Neural cell (in vitro differentiated cells): ENCODE data around the gene STK32A.

Experiments
- EP300 ChIP-seq: fragments of 450-650 bp; conservative IDR thresholded peaks from 2 replicates; pipeline ENCODE4 v1.6.1; 2014; ENCODE audit warnings: antibody characterized with exemption, mild to moderate bottlenecking, moderate library complexity; ENCODE audit not compliant: poor library complexity, severe bottlenecking
- EZH2 ChIP-seq: fragments of 200-600, 300-800 bp; shearing (Covaris generic), sonication (generic); IDR thresholded peaks from 2 replicates; pipeline ENCODE4 v1.6.1; 2014; ENCODE audit warnings: antibody characterized with exemption, low read length, borderline replicate concordance, mild to moderate bottlenecking; ENCODE audit not compliant: insufficient read depth, poor library complexity, severe bottlenecking
- MXI1 ChIP-seq: fragments of 450-650 bp; conservative IDR thresholded peaks from 2 replicates; pipeline ENCODE4 v1.6.1; 2014; ENCODE audit warnings: antibody characterized with exemption, mild to moderate bottlenecking; ENCODE audit not compliant: poor library complexity, severe bottlenecking
- POLR2AphosphoS5 ChIP-seq: IDR thresholded peaks from 2 replicates; pipeline ENCODE4 v1.6.1; 2012
- SMC3 ChIP-seq: fragments of 450-650 bp; conservative IDR thresholded peaks from 2 replicates; pipeline ENCODE4 v1.6.1; 2014; ENCODE audit warnings: antibody characterized with exemption, mild to moderate bottlenecking, moderate library complexity; ENCODE audit not compliant: poor library complexity
- TAF1 ChIP-seq: IDR thresholded peaks from 2 replicates; pipeline ENCODE4 v1.6.1; 2012; ENCODE audit warnings: low read depth
- TF ChIP-seq, protein P1 (sequence below): fragments of 450-650 bp; IDR thresholded peaks from 2 replicates; pipeline ENCODE4 v1.5.1; 2014; ENCODE audit warnings: antibody characterized with exemption, mild to moderate bottlenecking, moderate library complexity; ENCODE audit not compliant: poor library complexity, severe bottlenecking
- TF ChIP-seq, protein P2 (sequence below): IDR thresholded peaks from 2 replicates; pipeline ENCODE4 v1.6.1; 2012; ENCODE audit warnings: borderline replicate concordance

DNA sequence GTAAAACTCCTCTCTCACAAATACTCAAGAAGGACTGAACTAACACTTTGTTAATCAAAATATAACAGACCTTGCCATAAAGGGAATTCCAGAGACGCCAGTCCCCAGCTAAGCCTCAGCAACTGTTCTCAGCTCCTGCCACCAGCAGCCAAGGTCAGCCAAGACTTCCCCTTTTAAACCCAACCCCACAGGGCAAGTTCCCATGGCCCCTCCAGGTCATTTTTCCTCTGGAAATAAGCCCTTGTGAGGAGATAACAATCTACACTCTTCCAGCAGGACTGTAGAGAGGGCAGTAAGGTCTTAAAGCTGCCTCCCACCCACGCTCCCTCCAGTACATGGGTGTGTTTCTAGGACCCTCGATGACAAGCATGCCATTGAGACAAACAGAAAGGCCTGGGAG, 196.8 kb downstream of the STK32A start:
- TF ChIP-seq MXI1 = no peak
- TF ChIP-seq EZH2 = no peak
- peak; percentile 13 for TF ChIP-seq POLR2AphosphoS5
- TF ChIP-seq TAF1 = no peak
- TF ChIP-seq, protein P1, sequence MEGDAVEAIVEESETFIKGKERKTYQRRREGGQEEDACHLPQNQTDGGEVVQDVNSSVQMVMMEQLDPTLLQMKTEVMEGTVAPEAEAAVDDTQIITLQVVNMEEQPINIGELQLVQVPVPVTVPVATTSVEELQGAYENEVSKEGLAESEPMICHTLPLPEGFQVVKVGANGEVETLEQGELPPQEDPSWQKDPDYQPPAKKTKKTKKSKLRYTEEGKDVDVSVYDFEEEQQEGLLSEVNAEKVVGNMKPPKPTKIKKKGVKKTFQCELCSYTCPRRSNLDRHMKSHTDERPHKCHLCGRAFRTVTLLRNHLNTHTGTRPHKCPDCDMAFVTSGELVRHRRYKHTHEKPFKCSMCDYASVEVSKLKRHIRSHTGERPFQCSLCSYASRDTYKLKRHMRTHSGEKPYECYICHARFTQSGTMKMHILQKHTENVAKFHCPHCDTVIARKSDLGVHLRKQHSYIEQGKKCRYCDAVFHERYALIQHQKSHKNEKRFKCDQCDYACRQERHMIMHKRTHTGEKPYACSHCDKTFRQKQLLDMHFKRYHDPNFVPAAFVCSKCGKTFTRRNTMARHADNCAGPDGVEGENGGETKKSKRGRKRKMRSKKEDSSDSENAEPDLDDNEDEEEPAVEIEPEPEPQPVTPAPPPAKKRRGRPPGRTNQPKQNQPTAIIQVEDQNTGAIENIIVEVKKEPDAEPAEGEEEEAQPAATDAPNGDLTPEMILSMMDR = no peak
- no peak for TF ChIP-seq EP300
- TF ChIP-seq, protein P2, sequence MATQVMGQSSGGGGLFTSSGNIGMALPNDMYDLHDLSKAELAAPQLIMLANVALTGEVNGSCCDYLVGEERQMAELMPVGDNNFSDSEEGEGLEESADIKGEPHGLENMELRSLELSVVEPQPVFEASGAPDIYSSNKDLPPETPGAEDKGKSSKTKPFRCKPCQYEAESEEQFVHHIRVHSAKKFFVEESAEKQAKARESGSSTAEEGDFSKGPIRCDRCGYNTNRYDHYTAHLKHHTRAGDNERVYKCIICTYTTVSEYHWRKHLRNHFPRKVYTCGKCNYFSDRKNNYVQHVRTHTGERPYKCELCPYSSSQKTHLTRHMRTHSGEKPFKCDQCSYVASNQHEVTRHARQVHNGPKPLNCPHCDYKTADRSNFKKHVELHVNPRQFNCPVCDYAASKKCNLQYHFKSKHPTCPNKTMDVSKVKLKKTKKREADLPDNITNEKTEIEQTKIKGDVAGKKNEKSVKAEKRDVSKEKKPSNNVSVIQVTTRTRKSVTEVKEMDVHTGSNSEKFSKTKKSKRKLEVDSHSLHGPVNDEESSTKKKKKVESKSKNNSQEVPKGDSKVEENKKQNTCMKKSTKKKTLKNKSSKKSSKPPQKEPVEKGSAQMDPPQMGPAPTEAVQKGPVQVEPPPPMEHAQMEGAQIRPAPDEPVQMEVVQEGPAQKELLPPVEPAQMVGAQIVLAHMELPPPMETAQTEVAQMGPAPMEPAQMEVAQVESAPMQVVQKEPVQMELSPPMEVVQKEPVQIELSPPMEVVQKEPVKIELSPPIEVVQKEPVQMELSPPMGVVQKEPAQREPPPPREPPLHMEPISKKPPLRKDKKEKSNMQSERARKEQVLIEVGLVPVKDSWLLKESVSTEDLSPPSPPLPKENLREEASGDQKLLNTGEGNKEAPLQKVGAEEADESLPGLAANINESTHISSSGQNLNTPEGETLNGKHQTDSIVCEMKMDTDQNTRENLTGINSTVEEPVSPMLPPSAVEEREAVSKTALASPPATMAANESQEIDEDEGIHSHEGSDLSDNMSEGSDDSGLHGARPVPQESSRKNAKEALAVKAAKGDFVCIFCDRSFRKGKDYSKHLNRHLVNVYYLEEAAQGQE = no peak
- no peak for TF ChIP-seq SMC3
